MCF 10A (cell line): ENCODE data around the gene PROP1. TPM values are rescaled to one million over a fixed set of nuclear protein-coding genes. Genes with fewer than 3 reads are reported as not detected.

Experiments
- BruUV-seq: library from RNA; stranded (reverse); fragments of 400-500 nt; replicated peaks from 2 replicates; lab custom pipeline; 2021; lab: Mats Ljungman, UMichigan
- CTCF ChIA-PET: fragments of 300-600 bp; sonication (Branson Sonifier 250); formaldehyde crosslinking; extraction: SDS; loops from one replicate; lab custom pipeline; 2021; ENCODE audit warnings: antibody characterized with exemption, inconsistent platforms; lab: Yijun Ruan, JAX
- POLR2A ChIA-PET: fragments of 300-600, 350-650 bp; sonication (Branson Sonifier 250); formaldehyde crosslinking; extraction: SDS; loops from one replicate; lab custom pipeline; 2020; ENCODE audit warnings: antibody characterized with exemption, inconsistent platforms; lab: Yijun Ruan, JAX
- DNase-seq: peaks from one replicate; pipeline ENCODE4 v3.0.0-alpha.2; 2018; ENCODE audit not compliant: unreplicated experiment
- H3K27ac Mint-ChIP-seq: one replicate; pipeline ENCODE4 v1.8.0; 2022; ENCODE audit warnings: mild to moderate bottlenecking, low read depth, mixed read lengths; ENCODE audit not compliant: unreplicated experiment
- H3K27me3 Mint-ChIP-seq: one replicate; pipeline ENCODE4 v1.8.0; 2022; ENCODE audit warnings: mixed read lengths; ENCODE audit not compliant: insufficient read depth, unreplicated experiment
- H3K36me3 Mint-ChIP-seq: one replicate; pipeline ENCODE4 v1.8.0; 2022; ENCODE audit warnings: mild to moderate bottlenecking, moderate library complexity, mixed read lengths; ENCODE audit not compliant: insufficient read depth, unreplicated experiment
- H3K4me1 Mint-ChIP-seq: one replicate; pipeline ENCODE4 v1.8.0; 2022; ENCODE audit warnings: mixed read lengths; ENCODE audit not compliant: insufficient read depth, unreplicated experiment
- H3K4me3 Mint-ChIP-seq: one replicate; pipeline ENCODE4 v1.8.0; 2022; ENCODE audit warnings: mild to moderate bottlenecking, moderate library complexity, mixed read lengths; ENCODE audit not compliant: unreplicated experiment
- H3K9me3 Mint-ChIP-seq: one replicate; pipeline ENCODE4 v1.8.0; 2022; ENCODE audit warnings: mixed read lengths; ENCODE audit not compliant: unreplicated experiment
- intact Hi-C: fragments of 100-400 bp; cut with micrococcal nuclease; formaldehyde crosslinking; loops from 2 replicates; pipeline ENCODE4 v1.14.1; 2022
- total RNA-seq: library from RNA; stranded (reverse); gene quantifications from 2 replicates; pipeline ENCODE4 v1.2.3, GENCODE V29; 2022
- TF ChIP-seq, protein P1 (sequence below): fragments of 200-600 bp; IDR thresholded peaks from one replicate; pipeline ENCODE4 v1.8.0; 2022; ENCODE audit warnings: antibody characterized with exemption, mild to moderate bottlenecking; ENCODE audit not compliant: unreplicated experiment

The PROP1 gene
- total RNA-seq, 1 experiment from 2014 or later = not detected

- no peaks in the 10 kb centered on the region for H3K4me1 Mint-ChIP-seq
- no TSS peak for BruUV-seq
- DNase-seq = no peak
- H3K4me3 Mint-ChIP-seq = no peak overlapping the region
- no peaks in the 10 kb centered on the region for H3K9me3 Mint-ChIP-seq
- POLR2A ChIA-PET = no interaction called here
- TF ChIP-seq, protein P1, sequence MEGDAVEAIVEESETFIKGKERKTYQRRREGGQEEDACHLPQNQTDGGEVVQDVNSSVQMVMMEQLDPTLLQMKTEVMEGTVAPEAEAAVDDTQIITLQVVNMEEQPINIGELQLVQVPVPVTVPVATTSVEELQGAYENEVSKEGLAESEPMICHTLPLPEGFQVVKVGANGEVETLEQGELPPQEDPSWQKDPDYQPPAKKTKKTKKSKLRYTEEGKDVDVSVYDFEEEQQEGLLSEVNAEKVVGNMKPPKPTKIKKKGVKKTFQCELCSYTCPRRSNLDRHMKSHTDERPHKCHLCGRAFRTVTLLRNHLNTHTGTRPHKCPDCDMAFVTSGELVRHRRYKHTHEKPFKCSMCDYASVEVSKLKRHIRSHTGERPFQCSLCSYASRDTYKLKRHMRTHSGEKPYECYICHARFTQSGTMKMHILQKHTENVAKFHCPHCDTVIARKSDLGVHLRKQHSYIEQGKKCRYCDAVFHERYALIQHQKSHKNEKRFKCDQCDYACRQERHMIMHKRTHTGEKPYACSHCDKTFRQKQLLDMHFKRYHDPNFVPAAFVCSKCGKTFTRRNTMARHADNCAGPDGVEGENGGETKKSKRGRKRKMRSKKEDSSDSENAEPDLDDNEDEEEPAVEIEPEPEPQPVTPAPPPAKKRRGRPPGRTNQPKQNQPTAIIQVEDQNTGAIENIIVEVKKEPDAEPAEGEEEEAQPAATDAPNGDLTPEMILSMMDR = no peak
- intact Hi-C loops = no loop called here
- H3K27me3 Mint-ChIP-seq = peaks cover 11% of the 10 kb centered on the region
- CTCF ChIA-PET = no interaction called here
- no peaks in the 10 kb centered on the region for H3K36me3 Mint-ChIP-seq
- H3K27ac Mint-ChIP-seq = no peak overlapping the region
Measured at GRCh38 chr5:177967221-177967887, 28.7 kb downstream of the PROP1 start.

GRCh38 chr5:177966839-177967166, 29.2 kb downstream of the PROP1 start:
- H3K4me3 Mint-ChIP-seq = no peak overlapping the region
- TF ChIP-seq, protein P1 = no peak
- H3K36me3 Mint-ChIP-seq = no peaks in the 10 kb centered on the region
- intact Hi-C loops = no loop called here
- H3K27ac Mint-ChIP-seq = no peak overlapping the region
- no peak for DNase-seq
- no peaks in the 10 kb centered on the region for H3K4me1 Mint-ChIP-seq
- peaks cover 5% of the 10 kb centered on the region for H3K27me3 Mint-ChIP-seq
- BruUV-seq = no TSS peak
- H3K9me3 Mint-ChIP-seq = no peaks in the 10 kb centered on the region
- ChIA-PET POLR2A (no interaction called here), CTCF (no interaction called here)

DNA sequence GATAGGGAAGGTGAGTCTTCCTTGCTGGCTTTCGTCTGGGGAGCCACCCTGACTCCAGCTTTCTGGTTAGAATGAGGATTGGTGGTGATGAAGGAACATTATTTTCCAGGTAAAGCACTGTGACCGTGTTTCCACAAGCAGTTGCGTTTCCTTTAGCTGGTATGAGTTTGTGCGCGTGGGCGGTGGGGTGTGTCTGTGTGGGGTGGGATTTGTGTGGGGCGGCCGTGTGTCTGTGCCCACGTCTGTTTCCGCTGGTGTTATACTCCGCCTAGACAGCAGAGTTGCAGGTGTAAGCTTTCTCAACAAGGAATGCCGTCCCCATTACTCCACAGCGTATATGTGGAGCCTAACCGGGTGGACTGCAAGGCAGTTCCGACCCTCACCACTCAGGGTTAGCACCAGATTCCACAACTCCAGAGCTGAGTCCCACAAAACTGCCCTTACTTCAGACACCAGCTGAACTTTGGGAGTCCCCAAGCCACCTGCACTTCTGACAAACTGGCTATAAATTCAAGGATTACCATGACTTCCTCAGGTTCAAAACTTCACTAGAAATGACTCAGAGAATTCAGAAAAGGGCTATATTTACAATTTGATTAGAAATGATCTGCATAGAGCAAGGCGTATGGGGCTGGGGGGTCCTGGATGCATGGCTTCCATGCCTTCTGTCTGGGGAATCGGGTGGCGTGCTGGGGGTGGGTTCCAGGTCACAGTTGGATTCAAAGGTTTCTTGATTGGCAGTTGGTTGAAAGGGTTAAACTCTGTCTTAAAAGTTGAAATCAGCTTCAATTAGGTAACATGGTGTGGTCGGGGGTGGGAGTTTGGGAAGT, 29.8 kb downstream of the PROP1 start:
- Mint-ChIP-seq H3K4me1 (no peaks in the 10 kb centered on the region), H3K36me3 (no peaks in the 10 kb centered on the region), H3K27ac (no peak overlapping the region), H3K4me3 (no peak overlapping the region), H3K9me3 (peaks cover 3% of the 10 kb centered on the region), H3K27me3 (no peaks in the 10 kb centered on the region)
- TF ChIP-seq, protein P1 = no peak
- intact Hi-C loops = no loop called here
- no TSS peak for BruUV-seq
- CTCF ChIA-PET = interaction anchor here (0.7 to 1.0 kb wide), 2 partner anchors 97 to 110 kb away, joined by 3 to 4 read pairs; no protein-coding TSS in a partner anchor
- POLR2A ChIA-PET = no interaction called here
- DNase-seq = no peak

- intact Hi-C loops = no loop called here
Measured at GRCh38 chr5:177964471-177964870, 31.6 kb downstream of the PROP1 start.

More at GRCh38 chr5:177964471-177964870, 31.6 kb downstream of the PROP1 start:
- CTCF ChIA-PET = no interaction called here
- DNase-seq = no peak
- BruUV-seq = no TSS peak
- TF ChIP-seq, protein P1 = no peak
- Mint-ChIP-seq H3K27ac (no peak overlapping the region), H3K4me1 (no peaks in the 10 kb centered on the region), H3K36me3 (peaks cover 5% of the 10 kb centered on the region), H3K27me3 (no peaks in the 10 kb centered on the region), H3K9me3 (peaks cover 12% of the 10 kb centered on the region), H3K4me3 (no peak overlapping the region)
- POLR2A ChIA-PET = no interaction called here
